Type B pancreatic cell (in vitro differentiated cells): ENCODE results near the gene DDX60. TPM values are rescaled to one million over a fixed set of nuclear protein-coding genes. Genes with fewer than 3 reads are reported as not detected.

ENCODE experiments used
- DNase-seq: peaks from one replicate; pipeline ENCODE4 v3.0.0; 2021; ENCODE audit warnings: mixed read lengths; ENCODE audit not compliant: unreplicated experiment; ENCODE audit errors: extremely low spot score
- H3K27ac Mint-ChIP-seq: 2 replicates; pipeline ENCODE4 v1.8.0; 2021; ENCODE audit warnings: mild to moderate bottlenecking, mixed read lengths
- H3K27me3 Mint-ChIP-seq: 2 replicates; pipeline ENCODE4 v1.8.0; 2021; ENCODE audit warnings: mixed read lengths
- H3K36me3 Mint-ChIP-seq: 2 replicates; pipeline ENCODE4 v1.8.0; 2021; ENCODE audit warnings: mixed read lengths
- H3K4me1 Mint-ChIP-seq: one replicate; pipeline ENCODE4 v1.8.0; 2021; ENCODE audit warnings: mixed read lengths; ENCODE audit not compliant: unreplicated experiment
- H3K4me3 Mint-ChIP-seq: 2 replicates; pipeline ENCODE4 v1.8.0; 2021; ENCODE audit warnings: mild to moderate bottlenecking, mixed read lengths
- H3K9me3 Mint-ChIP-seq: 2 replicates; pipeline ENCODE4 v1.8.0; 2021; ENCODE audit warnings: mixed read lengths
- CTCF ChIP-seq: fragments of 200-600 bp; sonication (generic); conservative IDR thresholded peaks from 2 replicates; pipeline ENCODE4 v1.5.0; 2021; ENCODE audit warnings: antibody characterized with exemption, mild to moderate bottlenecking
- total RNA-seq: library from RNA; stranded (reverse); gene quantifications from 2 replicates; pipeline ENCODE4 v1.2.1, GENCODE V29; 2021; ENCODE audit warnings: low replicate concordance

The DDX60 gene
- total RNA-seq, 1 donor from 2014 or later, result 8.7 TPM

GRCh38 chr4:168257768-168258167 lies 60.8 kb downstream of the DDX60 start:
- Mint-ChIP-seq H3K4me1 (no peaks in the 10 kb centered on the region), H3K27me3 (no peaks in the 10 kb centered on the region), H3K9me3 (no peaks in the 10 kb centered on the region), H3K36me3 (peaks cover 9% of the 10 kb centered on the region), H3K27ac (no peak overlapping the region), H3K4me3 (no peak overlapping the region)
- no peak for TF ChIP-seq CTCF
- no peak for DNase-seq

- Mint-ChIP-seq H3K27ac (no peak overlapping the region), H3K4me3 (no peak overlapping the region), H3K4me1 (no peaks in the 10 kb centered on the region), H3K27me3 (no peaks in the 10 kb centered on the region), H3K9me3 (peaks cover under 1% of the 10 kb centered on the region), H3K36me3 (peaks cover 2% of the 10 kb centered on the region)
- no peak for TF ChIP-seq CTCF
- DNase-seq, result no peak
Observed at GRCh38 chr4:168248176-168248710, 70.3 kb downstream of the DDX60 start.

GRCh38 chr4:168247603-168248002 lies 70.9 kb downstream of the DDX60 start:
- H3K4me3 Mint-ChIP-seq, result no peak overlapping the region
- H3K27ac Mint-ChIP-seq, result no peak overlapping the region
- H3K27me3 Mint-ChIP-seq, result no peaks in the 10 kb centered on the region

GRCh38 chr4:168241953-168242352 lies 76.6 kb downstream of the DDX60 start:
- Mint-ChIP-seq H3K4me1 (no peaks in the 10 kb centered on the region), H3K36me3 (peaks cover 16% of the 10 kb centered on the region), H3K9me3 (peaks cover 12% of the 10 kb centered on the region), H3K27ac (no peak overlapping the region), H3K4me3 (no peak overlapping the region), H3K27me3 (no peaks in the 10 kb centered on the region)
- no peak for DNase-seq
- no peak for TF ChIP-seq CTCF

More at GRCh38 chr4:168247603-168248002, 70.9 kb downstream of the DDX60 start:
- Mint-ChIP-seq H3K36me3 (peaks cover 8% of the 10 kb centered on the region), H3K4me1 (no peaks in the 10 kb centered on the region), H3K9me3 (peaks cover 5% of the 10 kb centered on the region)
- TF ChIP-seq CTCF, result no peak
- no peak for DNase-seq

GRCh38 chr4:168240821-168241220 lies 77.7 kb downstream of the DDX60 start:
- H3K27me3 Mint-ChIP-seq, result no peaks in the 10 kb centered on the region
- DNase-seq, result no peak
- no peak overlapping the region for H3K4me3 Mint-ChIP-seq
- no peaks in the 10 kb centered on the region for H3K4me1 Mint-ChIP-seq
- no peak overlapping the region for H3K27ac Mint-ChIP-seq
- peaks cover 16% of the 10 kb centered on the region for H3K36me3 Mint-ChIP-seq
- peaks cover 12% of the 10 kb centered on the region for H3K9me3 Mint-ChIP-seq
- no peak for TF ChIP-seq CTCF

GRCh38 chr4:168221301-168221700 lies 97.3 kb downstream of the DDX60 start:
- Mint-ChIP-seq H3K27ac (no peak overlapping the region), H3K36me3 (peaks cover 4% of the 10 kb centered on the region), H3K9me3 (peaks cover 4% of the 10 kb centered on the region), H3K27me3 (no peaks in the 10 kb centered on the region), H3K4me3 (no peak overlapping the region), H3K4me1 (no peaks in the 10 kb centered on the region)
- no peak for TF ChIP-seq CTCF
- DNase-seq, result no peak
